AG04450 (cell line): ENCODE measurements around the gene KRT33B. TPM values are rescaled to one million over a fixed set of nuclear protein-coding genes. Genes with fewer than 3 reads are reported as not detected.

ENCODE experiments used
- CTCF ChIA-PET: fragments of 300-600, 350-600 bp; formaldehyde crosslinking; extraction: SDS; loops from one replicate; lab custom pipeline; 2022; ENCODE audit warnings: antibody characterized with exemption, inconsistent platforms; lab: Charles Lee
- POLR2A ChIA-PET: fragments of 350-600 bp; formaldehyde crosslinking; extraction: SDS; loops from one replicate; lab custom pipeline; 2021; ENCODE audit warnings: antibody characterized with exemption, inconsistent platforms; lab: Yijun Ruan, JAX
- DNase-seq: peaks from one replicate; pipeline ENCODE4 v3.0.0-alpha.2; 2011; ENCODE audit warnings: low read depth, low spot score
- H3K27ac ChIP-seq: one replicate; pipeline ENCODE4 v1.5.1; 2012; ENCODE audit warnings: low read depth, low read length, control low read depth
- H3K27me3 ChIP-seq: one replicate; pipeline ENCODE4 v1.6.0; 2012; ENCODE audit warnings: low read length; ENCODE audit not compliant: control insufficient read depth, insufficient read depth
- H3K4me3 ChIP-seq: 2 replicates; pipeline ENCODE4 v1.5.1; 2011; ENCODE audit warnings: mild to moderate bottlenecking, low read depth, low read length, control low read depth
- H3K9me3 ChIP-seq: 2 replicates; pipeline ENCODE4 v1.5.1; 2012; ENCODE audit warnings: low read length; ENCODE audit not compliant: control insufficient read depth, insufficient read depth
- CTCF ChIP-seq: IDR thresholded peaks from 2 replicates; pipeline ENCODE4 v1.5.1; 2011; ENCODE audit warnings: low read depth, low read length, control low read depth, inconsistent platforms
- polyA plus RNA-seq: library from polyadenylated mRNA; depleted of rRNA; stranded (reverse); fragments of >200 nt; gene quantifications from 2 replicates; pipeline ENCODE4 v1.2.3, GENCODE V29; 2011

KRT33B gene
- polyA plus RNA-seq, 1 experiment, result not detected

- no peak for DNase-seq
- TF ChIP-seq CTCF, result 0 out of 2 replicates have a peak, but pooled peaks have one; percentile 12
- POLR2A ChIA-PET, result no interaction called here
These were observed 45.2 kb downstream of the KRT33B start for GRCh38 chr17:41324180-41325075.

GRCh38 chr17:41322903-41323895 lies 46.4 kb downstream of the KRT33B start:
- no peak for DNase-seq
- Histone ChIP-seq H3K27ac (no peak overlapping the region), H3K27me3 (no peaks in the 10 kb centered on the region), H3K9me3 (peaks cover 3% of the 10 kb centered on the region), H3K4me3 (no peak overlapping the region)
- CTCF ChIA-PET, result interaction anchor here (0.5 to 3.7 kb wide), 45 partner anchors 8 to 778 kb away, joined by 3 to 42 read pairs (median 4); partner anchors contain the start of genes KRT19, KRT34 and KRTAP29-1
- no peak for TF ChIP-seq CTCF
- POLR2A ChIA-PET, result no interaction called here

More at GRCh38 chr17:41324180-41325075, 45.2 kb downstream of the KRT33B start:
- Histone ChIP-seq H3K4me3 (no peak overlapping the region), H3K9me3 (peaks cover 3% of the 10 kb centered on the region), H3K27ac (no peak overlapping the region), H3K27me3 (no peaks in the 10 kb centered on the region)
- CTCF ChIA-PET, result interaction anchor here (3.7 kb wide), 1 partner anchor 416 kb away, joined by 42 read pairs; no protein-coding TSS in a partner anchor

- no peaks in the 10 kb centered on the region for H3K27me3 ChIP-seq
- H3K9me3 ChIP-seq, result peaks cover 3% of the 10 kb centered on the region
- ChIA-PET CTCF (interaction anchor here (0.5 to 3.7 kb wide), 53 partner anchors 9 to 777 kb away, joined by 3 to 42 read pairs (median 4); partner anchors contain the start of genes KRT19, KRT34, KRTAP29-1 and KRTAP9-1), POLR2A (no interaction called here)
- H3K27ac ChIP-seq, result no peak overlapping the region
- TF ChIP-seq CTCF, result peak; percentile 96
- DNase-seq, result peak; percentile 42
- H3K4me3 ChIP-seq, result no peak overlapping the region
These were observed 47.3 kb downstream of the KRT33B start for GRCh38 chr17:41322094-41322902.

- no peak overlapping the region for H3K4me3 ChIP-seq
- peaks cover 6% of the 10 kb centered on the region for H3K9me3 ChIP-seq
- TF ChIP-seq CTCF, result no peak
- no peak for DNase-seq
- ChIA-PET POLR2A (no interaction called here), CTCF (interaction anchor here (1.0 kb wide), 1 partner anchor 10 kb away, joined by 3 read pairs; no protein-coding TSS in a partner anchor)
- H3K27me3 ChIP-seq, result no peaks in the 10 kb centered on the region
- no peak overlapping the region for H3K27ac ChIP-seq
These were observed 51.4 kb downstream of the KRT33B start for GRCh38 chr17:41318231-41318630.
